Mucosa of rectum (tissue), 2 donors: ENCODE results near the gene HESX1.

Experiments used
- H3K27ac ChIP-seq, 2 donors: one replicate each; pipeline ENCODE4 v1.7.0; 2013; ENCODE audit warnings: inconsistent platforms in 2 of 2, low read depth in 2 of 2, low read length in 2 of 2
- H3K27me3 ChIP-seq, 2 donors: one replicate each; pipeline ENCODE4 v1.7.0; 2013; ENCODE audit warnings: low read length in 2 of 2; ENCODE audit not compliant: control insufficient read depth in 2 of 2, insufficient read depth in 2 of 2
- H3K36me3 ChIP-seq, 2 donors: one replicate each; pipeline ENCODE4 v1.7.0; 2013; ENCODE audit warnings: low read length in 2 of 2; ENCODE audit not compliant: control insufficient read depth in 2 of 2, insufficient read depth in 2 of 2
- H3K4me1 ChIP-seq, 2 donors: one replicate each; pipeline ENCODE4 v1.7.0; 2013; ENCODE audit warnings: low read length in 2 of 2, mild to moderate bottlenecking in 1 of 2; ENCODE audit not compliant: control insufficient read depth in 2 of 2, insufficient read depth in 2 of 2
- H3K4me3 ChIP-seq, 2 donors: one replicate each; pipeline ENCODE4 v1.7.0; 2013; ENCODE audit warnings: low read length in 2 of 2
- H3K9ac ChIP-seq, 2 donors: one replicate each; pipeline ENCODE4 v1.7.0; 2013; ENCODE audit warnings: low read length in 2 of 2, low read depth in 1 of 2, mild to moderate bottlenecking in 1 of 2
- H3K9me3 ChIP-seq, 2 donors: one replicate each; pipeline ENCODE4 v1.7.0; 2013; ENCODE audit warnings: low read length in 2 of 2; ENCODE audit not compliant: control insufficient read depth in 2 of 2
- donor health status: healthy.
- donor health status: Normal muscosa, but diverticular disease.

The HESX1 gene

DNA sequence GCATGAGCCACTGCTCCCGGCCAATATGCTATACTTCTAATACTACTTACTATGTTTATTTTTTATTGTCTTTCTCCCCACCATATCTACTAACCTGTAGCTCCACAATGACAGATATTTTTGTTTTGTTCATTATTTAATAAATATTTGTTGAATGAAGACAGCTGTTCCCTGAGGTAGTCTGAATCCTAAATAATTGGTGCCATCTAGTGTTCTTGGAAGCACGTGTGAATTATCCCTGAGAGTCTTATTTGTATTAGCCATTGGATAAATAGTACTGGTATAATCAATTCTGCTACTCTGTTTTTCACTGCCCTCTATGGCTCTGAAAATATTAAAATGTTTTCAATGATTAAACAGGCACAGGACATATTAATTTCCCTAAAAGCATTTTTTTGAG lies 22.1 kb upstream of the HESX1 start:
- no peaks in the 10 kb centered on the region for H3K27me3 ChIP-seq
- H3K9ac ChIP-seq = no peak overlapping the region
- H3K4me1 ChIP-seq = no peaks in the 10 kb centered on the region
- H3K36me3 ChIP-seq = no peaks in the 10 kb centered on the region
- no peak overlapping the region for H3K27ac ChIP-seq
- H3K9me3 ChIP-seq = no peaks in the 10 kb centered on the region
- H3K4me3 ChIP-seq = no peak overlapping the region

DNA sequence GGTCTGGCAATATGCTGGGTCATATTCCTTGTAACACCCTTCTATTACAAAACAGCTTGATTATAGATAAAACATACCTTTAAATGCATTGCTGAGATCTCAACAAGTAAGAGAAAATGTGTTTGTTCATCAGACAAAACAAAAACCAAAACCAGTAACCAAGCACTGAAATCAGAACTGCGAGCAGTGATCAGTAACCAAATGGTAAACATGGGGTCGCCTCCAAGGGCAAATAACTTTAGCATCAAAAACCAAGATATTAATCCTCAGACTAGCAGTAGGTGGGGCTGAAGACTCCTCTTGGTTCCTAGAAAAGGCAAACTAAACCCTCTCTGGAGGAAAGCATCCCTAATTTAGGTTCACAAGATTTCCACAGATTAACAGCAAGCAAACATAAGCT lies 6.6 kb upstream of the HESX1 start:
- H3K27me3 ChIP-seq = no peaks in the 10 kb centered on the region
- H3K9ac ChIP-seq = no peak overlapping the region
- H3K9me3 ChIP-seq = no peaks in the 10 kb centered on the region
- H3K4me3 ChIP-seq = no peak overlapping the region
- H3K36me3 ChIP-seq = no peaks in the 10 kb centered on the region
- H3K27ac ChIP-seq = no peak overlapping the region
- H3K4me1 ChIP-seq = no peaks in the 10 kb centered on the region

DNA sequence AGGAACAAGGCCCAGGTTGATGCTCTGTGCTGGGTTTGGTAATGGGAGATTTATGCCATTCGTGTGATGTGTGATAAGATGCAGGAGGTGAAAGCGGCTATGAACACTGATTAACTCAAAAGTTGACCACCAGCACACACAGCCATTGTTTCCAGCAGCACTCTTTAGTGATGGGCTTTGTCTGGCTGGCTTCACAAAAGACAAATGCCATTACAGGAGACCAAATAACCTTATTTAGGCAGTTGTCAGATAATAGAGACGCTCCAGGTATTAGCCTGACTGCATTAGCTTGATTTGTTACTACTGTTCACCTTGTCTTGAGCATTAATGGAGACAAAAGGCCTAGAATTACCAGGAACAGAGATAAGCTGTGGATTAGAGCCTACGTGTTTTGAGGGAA lies 5.1 kb downstream of the HESX1 start:
- peaks cover 0 to 3% of the 10 kb centered on the region in 2 donors for H3K27me3 ChIP-seq
- H3K27ac ChIP-seq = no peak overlapping the region
- no peaks in the 10 kb centered on the region for H3K4me1 ChIP-seq
- no peaks in the 10 kb centered on the region for H3K36me3 ChIP-seq
- H3K9me3 ChIP-seq = no peaks in the 10 kb centered on the region
- H3K9ac ChIP-seq = no peak overlapping the region
- H3K4me3 ChIP-seq = no peak overlapping the region

DNA sequence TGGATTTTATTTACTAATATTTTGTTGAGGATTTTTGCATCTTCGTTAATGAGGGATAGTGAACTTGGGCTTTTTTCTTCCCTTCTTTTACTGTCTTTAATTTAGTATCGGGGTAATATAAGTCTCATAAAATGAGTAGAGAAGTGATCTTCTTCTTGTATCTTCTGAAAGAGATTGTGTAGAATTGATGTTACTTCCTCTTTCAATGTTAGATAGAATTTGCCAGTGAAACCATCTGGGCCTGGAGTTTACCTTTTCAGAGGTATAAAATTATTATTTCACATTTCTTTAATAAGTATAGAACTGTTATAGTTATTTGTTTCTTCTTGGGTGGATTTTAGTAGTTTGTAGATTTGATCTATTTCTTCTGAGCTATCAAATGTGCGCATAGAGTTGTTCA lies 7.8 kb downstream of the HESX1 start:
- H3K9me3 ChIP-seq = no peaks in the 10 kb centered on the region
- H3K27ac ChIP-seq = no peak overlapping the region
- H3K36me3 ChIP-seq = no peaks in the 10 kb centered on the region
- no peak overlapping the region for H3K4me3 ChIP-seq
- peaks cover 0 to 3% of the 10 kb centered on the region in 2 donors for H3K27me3 ChIP-seq
- H3K9ac ChIP-seq = no peak overlapping the region
- no peaks in the 10 kb centered on the region for H3K4me1 ChIP-seq

DNA sequence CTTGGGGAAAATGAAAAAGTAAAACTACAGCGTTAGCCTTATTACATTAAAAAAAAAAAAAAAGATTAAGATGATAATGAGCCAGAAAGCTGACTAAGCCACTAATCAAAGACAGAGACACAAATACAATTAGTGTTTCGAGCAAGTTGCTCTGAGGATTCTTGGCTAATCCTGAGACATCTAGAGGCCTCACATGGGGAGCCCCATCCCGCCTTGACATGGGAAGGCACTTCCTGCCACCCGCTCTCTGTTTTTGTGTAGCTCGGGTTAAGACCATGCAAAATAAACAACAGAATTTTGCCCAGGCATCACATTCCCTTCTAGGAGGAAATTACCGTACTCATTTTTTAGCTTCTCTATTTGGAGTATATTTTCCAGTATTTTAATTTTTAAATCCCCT lies 15.3 kb downstream of the HESX1 start:
- no peaks in the 10 kb centered on the region for H3K36me3 ChIP-seq
- no peak overlapping the region for H3K9ac ChIP-seq
- no peaks in the 10 kb centered on the region for H3K27me3 ChIP-seq
- no peak overlapping the region for H3K4me3 ChIP-seq
- no peak overlapping the region for H3K27ac ChIP-seq
- no peaks in the 10 kb centered on the region for H3K4me1 ChIP-seq
- H3K9me3 ChIP-seq = no peaks in the 10 kb centered on the region

DNA sequence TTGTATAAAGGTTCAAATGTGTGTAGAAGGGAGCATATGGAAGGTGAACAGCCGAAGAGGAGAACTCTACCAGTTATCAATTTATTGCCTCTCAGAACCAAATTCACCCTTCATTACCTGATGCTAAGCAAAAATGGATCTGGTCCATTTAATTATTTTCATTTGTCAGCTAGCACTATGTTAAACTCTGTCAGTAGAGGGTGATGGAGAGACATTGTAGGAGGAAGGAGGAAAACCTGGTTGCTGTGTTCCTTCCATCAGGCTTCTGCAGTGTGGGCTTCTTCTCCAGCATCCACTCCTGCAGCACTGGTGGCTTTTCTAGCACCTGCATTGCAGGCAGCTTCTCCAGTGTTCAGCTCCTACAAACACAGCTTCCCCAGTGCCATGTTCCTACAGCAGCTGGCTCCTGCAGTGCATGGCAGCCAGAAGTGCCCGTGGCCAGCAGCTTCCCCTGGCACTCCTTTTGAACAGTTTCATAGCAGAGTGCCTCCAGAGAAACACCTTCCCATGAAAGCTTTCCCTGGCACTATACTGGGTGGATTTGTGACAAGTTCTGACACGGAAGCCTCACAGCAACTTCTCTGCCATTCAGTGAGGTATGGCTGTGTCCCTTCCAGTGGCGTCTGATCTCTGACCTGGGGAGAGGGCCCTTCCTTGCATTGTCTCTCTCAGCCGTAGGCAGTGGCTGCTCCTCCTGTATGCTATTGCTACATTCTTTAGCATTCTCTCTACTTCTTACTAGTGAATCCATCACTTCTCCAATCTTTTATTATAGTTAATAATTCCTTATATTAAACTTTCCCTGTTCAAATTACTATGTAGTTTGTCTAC lies 20.0 kb downstream of the HESX1 start:
- H3K9me3 ChIP-seq = no peaks in the 10 kb centered on the region
- H3K27me3 ChIP-seq = peaks cover 0 to 3% of the 10 kb centered on the region in 2 donors
- no peaks in the 10 kb centered on the region for H3K4me1 ChIP-seq
- H3K4me3 ChIP-seq = no peak overlapping the region
- H3K9ac ChIP-seq = no peak overlapping the region
- no peaks in the 10 kb centered on the region for H3K36me3 ChIP-seq
- no peak overlapping the region for H3K27ac ChIP-seq

DNA sequence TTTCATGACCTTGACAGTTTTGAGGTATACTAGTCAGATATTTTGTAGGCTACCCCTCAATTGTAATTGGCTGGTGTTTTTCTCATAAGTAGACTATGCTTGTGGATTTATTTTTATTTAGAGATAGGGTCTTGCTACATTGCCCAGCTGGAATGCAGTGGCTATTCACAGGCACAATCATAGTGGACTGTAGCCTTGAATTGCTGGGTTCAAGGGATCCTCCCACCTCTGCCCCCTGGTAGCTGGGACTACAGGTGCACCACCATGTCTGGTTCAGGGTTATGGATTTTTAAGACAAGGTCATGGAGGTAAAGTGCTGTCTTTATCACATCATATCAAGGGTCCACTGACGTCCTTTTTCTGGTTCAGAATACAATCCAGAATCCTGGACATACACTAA lies 23.7 kb downstream of the HESX1 start:
- no peak overlapping the region for H3K4me3 ChIP-seq
- H3K4me1 ChIP-seq = no peaks in the 10 kb centered on the region
- no peaks in the 10 kb centered on the region for H3K36me3 ChIP-seq
- H3K9ac ChIP-seq = no peak overlapping the region
- no peaks in the 10 kb centered on the region for H3K9me3 ChIP-seq
- peaks cover 0 to 3% of the 10 kb centered on the region in 2 donors for H3K27me3 ChIP-seq
- no peak overlapping the region for H3K27ac ChIP-seq

DNA sequence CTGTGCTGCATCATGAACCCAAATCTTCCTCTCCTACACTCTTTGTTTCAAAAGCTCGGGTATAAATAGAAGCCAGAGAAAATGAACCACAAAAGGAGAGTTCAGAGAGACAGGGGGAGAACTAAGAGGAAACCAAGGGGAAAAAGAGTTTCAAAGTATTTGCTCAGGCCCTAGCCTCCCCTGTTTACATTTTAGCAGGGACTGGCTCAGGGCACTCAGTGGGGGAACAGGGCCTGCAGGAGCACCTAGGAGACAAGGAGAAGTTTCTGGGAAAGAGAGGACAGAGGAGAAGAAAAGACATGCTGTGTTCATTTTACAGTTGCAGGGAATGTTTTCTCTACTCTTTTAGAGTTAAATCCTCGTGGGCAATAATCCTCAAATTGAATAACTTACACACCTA lies 26.1 kb downstream of the HESX1 start:
- no peaks in the 10 kb centered on the region for H3K36me3 ChIP-seq
- H3K4me3 ChIP-seq = no peak overlapping the region
- H3K4me1 ChIP-seq = peaks cover 0 to 2% of the 10 kb centered on the region in 2 donors
- no peak overlapping the region for H3K27ac ChIP-seq
- H3K9ac ChIP-seq = no peak overlapping the region
- no peaks in the 10 kb centered on the region for H3K9me3 ChIP-seq
- H3K27me3 ChIP-seq = peaks cover 0 to 3% of the 10 kb centered on the region in 2 donors

DNA sequence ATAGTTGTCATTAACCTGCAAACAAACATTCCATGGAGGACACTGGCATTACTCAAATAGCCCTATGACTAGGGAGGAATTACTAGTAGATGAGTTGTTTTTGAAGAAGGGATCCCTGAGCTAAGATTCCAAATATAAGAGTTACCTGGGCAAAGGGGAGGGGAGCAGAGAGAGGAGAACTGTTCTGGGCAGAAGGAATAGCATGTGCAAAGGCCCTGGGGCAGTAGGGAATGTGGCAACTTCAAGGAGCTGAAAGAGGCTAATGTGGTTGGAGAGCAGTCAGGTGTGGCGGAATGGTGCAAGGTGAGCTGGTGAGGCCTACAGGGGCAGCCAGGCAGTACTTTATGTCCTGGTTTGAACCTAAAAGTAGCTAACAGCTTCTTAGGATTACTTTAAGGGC lies 28.8 kb downstream of the HESX1 start:
- H3K36me3 ChIP-seq = no peaks in the 10 kb centered on the region
- H3K9ac ChIP-seq = no peak overlapping the region
- no peaks in the 10 kb centered on the region for H3K9me3 ChIP-seq
- no peak overlapping the region for H3K4me3 ChIP-seq
- peaks cover 0 to 13% of the 10 kb centered on the region in 2 donors for H3K27me3 ChIP-seq
- H3K4me1 ChIP-seq = peaks cover 0 to 2% of the 10 kb centered on the region in 2 donors
- H3K27ac ChIP-seq = no peak overlapping the region

DNA sequence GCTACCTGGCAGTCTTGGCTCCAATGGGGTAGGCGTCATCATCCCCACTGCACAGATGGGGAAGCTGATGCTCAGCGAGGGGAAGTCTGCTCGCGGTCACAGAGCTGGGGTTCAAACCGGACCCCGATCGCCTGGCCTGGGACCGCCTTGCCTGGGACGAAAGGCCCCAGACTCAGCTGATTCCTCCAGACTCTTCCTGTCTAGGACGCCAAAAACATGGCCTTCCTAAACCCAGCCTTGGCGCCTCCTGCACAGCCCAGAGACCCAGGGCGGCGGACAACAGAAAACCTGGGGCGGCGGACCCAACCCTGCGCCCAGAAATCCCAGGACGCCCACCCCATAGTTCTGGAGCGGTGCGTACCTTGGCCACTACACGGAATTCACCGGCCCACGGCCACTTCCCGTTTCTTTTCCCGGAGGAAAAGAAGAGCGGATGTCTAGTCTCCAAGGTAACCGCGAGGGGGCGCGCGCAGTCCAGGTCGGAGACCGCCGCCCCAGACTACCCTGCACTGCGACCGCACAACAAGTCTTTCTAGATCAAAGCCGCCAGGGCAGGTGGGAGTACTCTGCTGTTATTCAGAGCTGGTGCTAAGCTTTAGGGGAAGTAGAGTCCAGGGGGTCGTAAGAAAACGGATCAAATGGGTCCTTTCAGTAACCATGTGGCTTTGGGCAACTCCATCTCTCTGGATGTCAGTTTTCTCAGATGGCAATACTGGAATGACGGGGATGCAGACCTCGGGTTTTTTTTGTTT lies 29.7 kb downstream of the HESX1 start:
- peak overlapping the region; percentile 62 to 65 for H3K4me3 ChIP-seq
- no peaks in the 10 kb centered on the region for H3K9me3 ChIP-seq
- H3K4me1 ChIP-seq = peaks cover 0 to 2% of the 10 kb centered on the region in 2 donors
- H3K36me3 ChIP-seq = no peaks in the 10 kb centered on the region
- H3K9ac ChIP-seq = peak overlapping the region in 1 of 2 donors; percentile 53
- H3K27me3 ChIP-seq = peaks cover 0 to 13% of the 10 kb centered on the region in 2 donors
- H3K27ac ChIP-seq = no peak overlapping the region
